ENCODE data around the gene RBBP8NL.

DNA sequence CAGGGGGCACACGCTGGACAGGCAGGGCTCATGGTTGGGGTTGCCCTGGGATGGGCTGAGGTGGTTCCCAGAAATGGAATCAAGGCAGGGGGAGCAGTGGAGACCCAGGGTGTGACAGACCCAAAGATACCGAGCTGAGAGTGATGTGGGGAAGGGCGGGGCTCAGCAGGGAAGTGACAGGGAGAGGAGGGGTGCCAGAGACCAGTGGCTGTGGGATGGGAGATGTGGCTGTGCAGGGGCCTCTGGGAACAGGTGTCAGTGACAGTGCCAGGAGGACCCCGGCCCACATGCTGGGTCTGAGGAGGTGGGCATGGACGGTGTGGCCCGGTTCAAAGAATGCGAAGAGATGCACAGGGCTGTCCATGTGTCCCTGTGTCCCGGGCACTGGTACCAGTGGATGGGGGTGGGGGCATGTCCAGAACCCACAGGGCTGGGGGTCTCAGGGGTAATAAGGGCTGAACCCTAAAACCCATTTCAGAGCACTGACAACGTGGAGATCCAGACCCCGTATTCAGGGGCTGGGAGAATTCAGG, 21.3 kb downstream of the RBBP8NL start:
- TF ChIP-seq CTCF (conservative IDR thresholded peaks at IDR 0.05 in 1 of 2, IDR thresholded peaks at IDR 0.05 in 1 of 2; ENCODE audit: low read depth in 1 of 2, low read length in 2 of 2) (no peak), EZH2 (IDR thresholded peaks at IDR 0.05; ENCODE audit: low read length, missing control alignments) (no peak)

Measured in fibroblast of lung (primary cell).